HG02759 (cell line): ENCODE results near the gene CEMIP.
A peak's percentile ranks its signal among the peaks of the same experiment; 100 is the strongest.

Source experiments
- ATAC-seq: cut with Tn5 transposase; IDR thresholded peaks from one replicate; pipeline ENCODE4 v1.9.1; 2021; ENCODE audit warnings: mild to moderate bottlenecking, moderate library complexity; ENCODE audit not compliant: unreplicated experiment

Gene CEMIP

GRCh38 chr15:80971143-80971542 lies 192.0 kb downstream of the CEMIP start:
- no peak for ATAC-seq

GRCh38 chr15:80972276-80972675 lies 193.1 kb downstream of the CEMIP start:
- ATAC-seq = no peak

GRCh38 chr15:80974914-80975313 lies 195.7 kb downstream of the CEMIP start:
- ATAC-seq = no peak

- no peak for ATAC-seq
These were observed 197.7 kb downstream of the CEMIP start for GRCh38 chr15:80976851-80977250.

- no peak for ATAC-seq
These were observed 198.5 kb downstream of the CEMIP start for GRCh38 chr15:80977627-80978036.

GRCh38 chr15:80978685-80979329 lies 199.6 kb downstream of the CEMIP start:
- no peak for ATAC-seq

- no peak for ATAC-seq
These were observed 200.5 kb downstream of the CEMIP start for GRCh38 chr15:80979538-80980200.

- no peak for ATAC-seq
These were observed 203.0 kb downstream of the CEMIP start for GRCh38 chr15:80982205-80982604.

- ATAC-seq = no peak
These were observed 203.7 kb downstream of the CEMIP start for GRCh38 chr15:80982839-80983238.

GRCh38 chr15:80984856-80985255 lies 205.7 kb downstream of the CEMIP start:
- ATAC-seq = no peak

- no peak for ATAC-seq
These were observed 206.8 kb downstream of the CEMIP start for GRCh38 chr15:80985981-80986380.

GRCh38 chr15:80986487-80986886 lies 207.3 kb downstream of the CEMIP start:
- no peak for ATAC-seq

GRCh38 chr15:80988148-80988796 lies 209.1 kb downstream of the CEMIP start:
- ATAC-seq = no peak

- no peak for ATAC-seq
These were observed 209.9 kb downstream of the CEMIP start for GRCh38 chr15:80989081-80989517.

- peak; percentile 98 for ATAC-seq
These were observed 210.6 kb downstream of the CEMIP start, which contains the start of gene MESD for GRCh38 chr15:80989518-80990478. Gene MESD, minus strand, starts transcription at chr15:80989819. Its CDS starts 28 bp downstream, at chr15:80989791.

- no peak for ATAC-seq
These were observed 211.8 kb downstream of the CEMIP start for GRCh38 chr15:80990955-80991354.

GRCh38 chr15:80991421-80991820 lies 212.3 kb downstream of the CEMIP start:
- ATAC-seq = no peak

GRCh38 chr15:80992006-80992405 lies 212.8 kb downstream of the CEMIP start:
- ATAC-seq = no peak

GRCh38 chr15:80992441-80992840 lies 213.3 kb downstream of the CEMIP start:
- ATAC-seq = no peak

GRCh38 chr15:80996247-80996646 lies 217.1 kb downstream of the CEMIP start:
- ATAC-seq = no peak

- ATAC-seq = no peak
These were observed 218.5 kb downstream of the CEMIP start for GRCh38 chr15:80997692-80998091.
